HL-60 (cell line): ENCODE data around the gene FARSB.

ENCODE experiments used
- DNase-seq, 2 experiments: peaks; one replicate each; pipeline ENCODE4 v3.0.0-alpha.2; 2010 to 2020; ENCODE audit warnings: low read depth in 1 of 2, low spot score in 1 of 2
- H3K27ac ChIP-seq: fragments of 250-450 bp; sonication (Bioruptor Pico); replicated peaks from 2 replicates; pipeline ENCODE4 v1.5.1; 2020; ENCODE audit warnings: mild to moderate bottlenecking, moderate library complexity
- H3K27me3 ChIP-seq: fragments of 250-450 bp; sonication (Bioruptor Pico); 2 replicates; pipeline ENCODE4 v1.5.1; 2021; ENCODE audit warnings: mild to moderate bottlenecking, moderate library complexity; ENCODE audit not compliant: insufficient read depth, poor library complexity, severe bottlenecking
- H3K4me3 ChIP-seq: replicated peaks from 2 replicates; pipeline ENCODE4 v1.5.1; 2011; ENCODE audit warnings: mild to moderate bottlenecking, control low read depth, low read length; ENCODE audit not compliant: insufficient read depth
- GABPA ChIP-seq: IDR thresholded peaks from 2 replicates; pipeline ENCODE4 v1.6.1; 2012; ENCODE audit warnings: low read depth
- POLR2AphosphoS5 ChIP-seq: IDR thresholded peaks from 2 replicates; pipeline ENCODE4 v1.6.1; 2012; ENCODE audit warnings: low read depth
- SPI1 ChIP-seq: IDR thresholded peaks from 2 replicates; pipeline ENCODE4 v1.6.1; 2012; ENCODE audit warnings: low read depth, mild to moderate bottlenecking, borderline replicate concordance
- TF ChIP-seq, protein P1 (sequence below): IDR thresholded peaks from one replicate; pipeline ENCODE4 v1.5.1; 2011; ENCODE audit warnings: low read length, control low read depth, inconsistent platforms; ENCODE audit not compliant: insufficient read depth
- TF ChIP-seq, protein P2 (sequence below): IDR thresholded peaks from 2 replicates; pipeline ENCODE4 v1.6.1; 2012; ENCODE audit warnings: low read depth; ENCODE audit not compliant: insufficient replicate concordance

The FARSB gene

DNA sequence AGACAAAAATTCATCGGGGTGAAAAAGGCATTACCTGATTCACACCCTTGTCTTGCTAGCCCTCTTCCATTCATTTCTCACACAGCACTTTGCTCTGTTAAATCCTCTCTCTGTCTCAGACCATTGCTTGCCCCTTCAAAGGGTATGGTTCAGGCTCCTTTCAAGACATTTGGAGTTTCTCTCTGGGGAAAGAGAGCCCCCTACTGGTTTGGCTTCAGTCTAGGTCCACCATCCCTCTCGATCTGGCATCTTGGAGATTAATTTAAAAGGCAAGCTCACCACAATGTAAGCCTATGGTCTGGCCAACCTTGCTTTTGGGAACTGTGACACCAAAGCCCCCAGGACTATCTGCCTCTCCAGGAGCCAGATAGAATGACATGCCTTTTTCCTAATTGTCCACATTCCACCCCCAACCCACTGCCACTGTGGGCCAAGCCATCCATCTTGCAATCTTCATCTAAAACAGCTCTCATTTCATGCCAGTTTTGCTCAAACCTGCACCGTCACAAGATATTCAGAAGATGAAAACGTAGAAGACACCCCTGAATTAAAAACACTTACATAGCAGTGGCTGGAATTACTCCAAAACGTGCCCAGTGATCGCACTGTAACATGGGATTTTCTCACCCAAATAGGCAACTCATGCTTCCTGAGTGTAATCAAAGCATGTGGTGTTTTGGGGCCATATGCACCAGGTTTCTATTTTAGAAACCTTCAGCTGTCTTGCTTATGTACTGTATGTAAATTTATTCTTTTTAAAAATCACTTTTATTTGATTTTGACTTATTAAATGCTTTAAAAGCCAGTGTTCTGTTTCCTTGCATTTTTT lies 93.9 kb downstream of the FARSB start:
- TF ChIP-seq SPI1 (no peak), GABPA (no peak), POLR2AphosphoS5 (no peak; the same call in 1 of the 2 replicates)
- TF ChIP-seq, protein P1, sequence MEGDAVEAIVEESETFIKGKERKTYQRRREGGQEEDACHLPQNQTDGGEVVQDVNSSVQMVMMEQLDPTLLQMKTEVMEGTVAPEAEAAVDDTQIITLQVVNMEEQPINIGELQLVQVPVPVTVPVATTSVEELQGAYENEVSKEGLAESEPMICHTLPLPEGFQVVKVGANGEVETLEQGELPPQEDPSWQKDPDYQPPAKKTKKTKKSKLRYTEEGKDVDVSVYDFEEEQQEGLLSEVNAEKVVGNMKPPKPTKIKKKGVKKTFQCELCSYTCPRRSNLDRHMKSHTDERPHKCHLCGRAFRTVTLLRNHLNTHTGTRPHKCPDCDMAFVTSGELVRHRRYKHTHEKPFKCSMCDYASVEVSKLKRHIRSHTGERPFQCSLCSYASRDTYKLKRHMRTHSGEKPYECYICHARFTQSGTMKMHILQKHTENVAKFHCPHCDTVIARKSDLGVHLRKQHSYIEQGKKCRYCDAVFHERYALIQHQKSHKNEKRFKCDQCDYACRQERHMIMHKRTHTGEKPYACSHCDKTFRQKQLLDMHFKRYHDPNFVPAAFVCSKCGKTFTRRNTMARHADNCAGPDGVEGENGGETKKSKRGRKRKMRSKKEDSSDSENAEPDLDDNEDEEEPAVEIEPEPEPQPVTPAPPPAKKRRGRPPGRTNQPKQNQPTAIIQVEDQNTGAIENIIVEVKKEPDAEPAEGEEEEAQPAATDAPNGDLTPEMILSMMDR: peak; percentile 54
- TF ChIP-seq, protein P2, sequence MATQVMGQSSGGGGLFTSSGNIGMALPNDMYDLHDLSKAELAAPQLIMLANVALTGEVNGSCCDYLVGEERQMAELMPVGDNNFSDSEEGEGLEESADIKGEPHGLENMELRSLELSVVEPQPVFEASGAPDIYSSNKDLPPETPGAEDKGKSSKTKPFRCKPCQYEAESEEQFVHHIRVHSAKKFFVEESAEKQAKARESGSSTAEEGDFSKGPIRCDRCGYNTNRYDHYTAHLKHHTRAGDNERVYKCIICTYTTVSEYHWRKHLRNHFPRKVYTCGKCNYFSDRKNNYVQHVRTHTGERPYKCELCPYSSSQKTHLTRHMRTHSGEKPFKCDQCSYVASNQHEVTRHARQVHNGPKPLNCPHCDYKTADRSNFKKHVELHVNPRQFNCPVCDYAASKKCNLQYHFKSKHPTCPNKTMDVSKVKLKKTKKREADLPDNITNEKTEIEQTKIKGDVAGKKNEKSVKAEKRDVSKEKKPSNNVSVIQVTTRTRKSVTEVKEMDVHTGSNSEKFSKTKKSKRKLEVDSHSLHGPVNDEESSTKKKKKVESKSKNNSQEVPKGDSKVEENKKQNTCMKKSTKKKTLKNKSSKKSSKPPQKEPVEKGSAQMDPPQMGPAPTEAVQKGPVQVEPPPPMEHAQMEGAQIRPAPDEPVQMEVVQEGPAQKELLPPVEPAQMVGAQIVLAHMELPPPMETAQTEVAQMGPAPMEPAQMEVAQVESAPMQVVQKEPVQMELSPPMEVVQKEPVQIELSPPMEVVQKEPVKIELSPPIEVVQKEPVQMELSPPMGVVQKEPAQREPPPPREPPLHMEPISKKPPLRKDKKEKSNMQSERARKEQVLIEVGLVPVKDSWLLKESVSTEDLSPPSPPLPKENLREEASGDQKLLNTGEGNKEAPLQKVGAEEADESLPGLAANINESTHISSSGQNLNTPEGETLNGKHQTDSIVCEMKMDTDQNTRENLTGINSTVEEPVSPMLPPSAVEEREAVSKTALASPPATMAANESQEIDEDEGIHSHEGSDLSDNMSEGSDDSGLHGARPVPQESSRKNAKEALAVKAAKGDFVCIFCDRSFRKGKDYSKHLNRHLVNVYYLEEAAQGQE: no peak
- peak in 1 of 2 experiments; percentile 59 for DNase-seq
- H3K27ac ChIP-seq: no peak overlapping the region
- H3K4me3 ChIP-seq: no peak overlapping the region
- no peaks in the 10 kb centered on the region for H3K27me3 ChIP-seq

DNA sequence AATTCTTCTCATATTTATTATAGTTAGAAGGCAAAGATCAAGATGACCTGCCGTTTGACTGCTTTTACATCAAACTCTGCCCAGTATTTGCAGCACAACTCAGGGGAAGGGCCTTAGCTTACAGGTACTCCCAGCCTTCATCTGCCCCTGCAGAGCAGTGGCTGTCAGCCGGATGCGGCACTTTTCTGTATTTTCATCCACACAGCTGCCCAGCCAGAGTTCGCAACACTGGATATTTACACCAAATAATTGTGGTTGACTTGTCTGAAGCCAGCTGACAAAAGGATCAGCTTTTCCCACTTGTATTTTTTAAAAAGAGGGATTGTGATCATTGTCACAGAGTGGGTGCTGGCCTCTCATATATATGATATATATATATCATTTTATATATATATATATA lies 94.7 kb downstream of the FARSB start:
- DNase-seq: no peak
- Histone ChIP-seq H3K27me3 (no peaks in the 10 kb centered on the region), H3K27ac (no peak overlapping the region), H3K4me3 (no peak overlapping the region)
- TF ChIP-seq SPI1 (no peak), GABPA (no peak), POLR2AphosphoS5 (no peak)
- TF ChIP-seq, protein P2: no peak
- TF ChIP-seq, protein P1: no peak

DNA sequence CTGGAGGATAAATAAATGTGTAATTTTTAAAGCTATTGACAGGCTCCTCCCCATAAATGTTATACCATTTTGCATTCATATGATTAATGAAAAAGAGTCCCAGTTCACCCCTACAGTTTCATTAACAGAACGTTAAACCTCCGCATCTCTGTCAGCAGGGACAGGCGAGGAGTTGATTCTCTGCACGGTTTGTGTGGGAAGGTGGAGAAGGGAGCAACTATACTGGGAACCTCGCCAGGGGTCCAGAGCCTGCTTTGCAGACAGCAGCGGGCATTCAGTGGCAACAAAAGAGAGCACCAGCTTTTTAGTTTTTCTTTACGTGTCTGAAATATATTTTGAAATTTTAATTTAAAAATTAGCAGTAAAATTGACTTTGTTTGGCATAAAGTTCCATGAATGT lies 101.4 kb downstream of the FARSB start:
- no peak for DNase-seq
- Histone ChIP-seq H3K4me3 (no peak overlapping the region), H3K27ac (no peak overlapping the region), H3K27me3 (no peaks in the 10 kb centered on the region)
- no peak for TF ChIP-seq POLR2AphosphoS5

DNA sequence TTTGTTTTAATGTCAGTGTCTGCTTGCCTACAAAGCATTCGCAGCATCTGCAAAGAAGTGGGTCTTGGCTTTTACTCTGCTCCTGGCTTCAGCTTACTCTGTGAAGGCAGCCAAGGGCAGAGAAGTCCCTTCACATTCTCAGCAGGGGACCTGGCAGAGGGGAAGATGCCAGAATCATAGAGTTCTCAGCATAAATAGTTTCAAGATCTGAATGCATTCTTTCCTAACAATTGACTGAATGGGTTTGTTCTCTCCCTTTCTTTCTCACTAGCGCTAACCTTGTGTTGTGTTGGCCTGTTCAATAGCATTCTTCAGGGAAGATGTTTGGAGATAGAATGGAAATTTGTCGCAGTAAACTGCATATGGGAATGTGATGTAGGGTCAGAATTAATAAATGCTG lies 106.9 kb downstream of the FARSB start:
- H3K27ac ChIP-seq: no peak overlapping the region
- DNase-seq: no peak
- H3K4me3 ChIP-seq: no peak overlapping the region
- no peaks in the 10 kb centered on the region for H3K27me3 ChIP-seq
- TF ChIP-seq SPI1 (no peak), POLR2AphosphoS5 (no peak), GABPA (no peak)
- TF ChIP-seq, protein P2: no peak
- TF ChIP-seq, protein P1: no peak
